Fibroblast of skin of abdomen (primary cell): Measurements from ENCODE around the gene PBOV1.
"Not testable (repeated sequence)": the region's sequence is repeated elsewhere in the genome, so short reads cannot be mapped to it uniquely, and the experiment has no call there.

Experiments used
- DNase-seq: peaks from one replicate; pipeline ENCODE4 v3.0.0-alpha.2; 2013

The PBOV1 gene

GRCh38 chr6:138237463-138237862, 19.2 kb upstream of the PBOV1 start:
- no peak for DNase-seq

DNA sequence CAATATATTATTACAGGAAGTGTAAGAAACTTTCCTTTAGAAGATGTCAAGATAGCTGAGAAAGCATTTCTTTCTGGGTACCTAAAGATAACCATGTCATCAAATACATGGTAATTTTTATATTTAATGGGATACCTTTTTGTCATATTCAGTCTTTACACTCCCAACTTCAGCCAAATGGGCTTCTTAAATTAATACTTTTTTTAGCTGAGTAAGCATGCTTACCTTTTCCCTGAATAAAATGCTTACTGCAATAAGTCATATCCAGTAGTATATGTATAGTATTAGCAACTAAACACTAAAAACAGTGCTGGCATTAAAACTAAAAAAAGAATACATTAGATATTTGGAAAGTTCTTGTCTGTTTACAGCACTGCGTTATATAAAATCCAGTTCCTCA, 17.4 kb upstream of the PBOV1 start:
- no peak for DNase-seq

DNA sequence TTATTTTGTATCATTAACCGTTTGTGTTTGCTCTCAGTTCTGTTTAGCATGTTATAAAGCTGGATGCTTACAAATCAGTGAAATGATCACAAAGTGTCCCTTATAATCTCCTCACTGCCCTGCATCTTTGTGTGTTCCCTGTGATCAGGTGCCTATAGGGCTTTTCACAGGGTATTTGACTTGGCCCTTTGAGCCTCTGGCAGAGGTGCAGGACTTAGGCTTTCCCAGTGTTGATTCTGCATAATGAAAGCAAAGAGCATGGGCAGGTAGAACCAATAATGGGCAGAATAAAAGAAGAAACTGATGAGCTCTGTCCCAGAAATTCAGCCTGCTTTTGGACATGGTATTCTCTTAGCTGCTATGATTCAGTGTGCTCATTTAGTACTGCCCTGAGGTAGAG, 16.9 kb upstream of the PBOV1 start:
- DNase-seq: no peak

DNA sequence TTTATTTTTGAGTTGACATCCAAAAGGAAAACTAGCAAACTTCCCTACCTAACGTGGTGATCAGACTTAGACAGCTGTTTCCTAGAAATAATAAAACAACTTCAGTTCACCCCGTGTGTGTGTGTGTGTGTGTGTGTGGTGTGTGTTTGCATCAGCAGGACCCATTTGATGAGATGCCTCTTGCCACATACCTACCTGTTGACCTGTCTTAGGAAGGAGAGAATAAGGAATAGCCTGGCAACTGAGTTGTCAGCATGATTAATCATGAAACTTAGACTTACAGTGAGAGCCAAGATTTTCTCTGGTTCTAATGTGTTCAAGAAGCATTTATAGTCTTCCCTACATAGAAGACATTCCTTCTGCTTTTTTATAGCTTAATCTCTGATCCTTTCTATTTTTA, 16.1 kb upstream of the PBOV1 start:
- no peak for DNase-seq

DNA sequence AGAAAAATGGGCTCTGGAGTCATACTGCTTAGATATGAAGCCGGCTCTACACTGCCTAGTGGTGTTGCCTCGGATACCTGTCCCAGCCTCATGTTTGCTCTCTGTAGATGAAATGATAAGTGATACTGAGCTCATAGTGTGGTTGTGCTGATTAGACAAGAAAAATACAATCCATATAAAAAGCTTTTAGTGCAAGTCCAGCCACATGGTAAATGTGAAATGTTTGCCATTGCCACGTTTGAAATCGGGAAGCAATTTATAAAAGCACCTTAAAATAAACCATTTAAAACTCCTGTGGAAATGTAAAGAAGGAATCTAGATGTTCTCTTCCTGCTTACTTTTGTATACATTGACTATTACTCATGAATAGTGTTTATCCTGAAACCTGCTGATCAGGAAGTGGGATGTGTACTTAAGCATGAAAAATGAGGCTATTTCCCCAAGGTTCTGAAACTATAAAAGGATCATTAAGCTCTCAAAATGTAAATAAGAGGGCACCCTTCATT, 13.1 kb upstream of the PBOV1 start:
- DNase-seq: no peak

- DNase-seq: no peak
These were observed 12.6 kb upstream of the PBOV1 start for GRCh38 chr6:138230759-138231380.

DNA sequence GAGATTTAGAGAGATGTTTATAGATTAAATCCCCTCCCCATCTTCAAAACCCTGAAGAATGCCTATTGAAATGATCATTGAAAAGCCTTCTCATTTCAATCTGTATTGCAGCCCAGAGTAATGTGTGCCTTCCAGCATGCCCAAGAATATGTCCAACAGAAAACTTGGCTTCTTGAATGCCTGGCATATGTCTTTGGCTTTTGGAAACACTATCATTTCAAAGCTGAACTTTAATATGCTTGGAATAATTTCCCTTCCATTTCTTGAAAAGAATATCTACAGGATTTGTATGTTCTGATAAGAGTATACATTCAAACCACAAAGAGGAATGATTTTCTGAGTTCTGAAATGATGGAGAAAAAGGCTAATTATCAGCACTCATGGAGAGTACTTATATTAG, 11.9 kb upstream of the PBOV1 start:
- DNase-seq: no peak

DNA sequence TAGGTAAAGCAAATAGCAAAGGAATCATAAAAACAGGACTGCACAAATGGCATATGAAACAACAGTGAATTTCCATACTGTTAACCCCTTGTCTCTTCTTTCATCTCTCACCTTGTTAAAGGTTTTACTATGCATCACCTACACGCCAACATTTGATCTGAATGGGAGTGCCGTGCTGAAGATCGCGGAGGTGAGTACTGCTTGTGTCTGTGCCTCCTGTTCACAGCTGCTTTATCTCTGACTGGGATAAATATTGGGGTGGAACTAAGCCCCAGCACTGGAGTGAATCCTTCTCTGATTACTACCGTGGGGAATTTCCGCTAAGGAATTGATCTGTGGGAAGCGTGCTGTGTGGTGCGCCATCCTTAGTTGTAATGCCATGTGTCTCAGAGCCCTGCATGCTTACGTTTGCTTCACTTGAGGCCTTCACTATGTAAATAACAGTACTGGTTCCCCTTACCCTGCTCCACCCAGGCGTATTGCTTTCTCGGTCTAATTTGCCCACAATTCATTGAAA, 11.4 kb upstream of the PBOV1 start:
- no peak for DNase-seq

GRCh38 chr6:138229072-138229471, 10.8 kb upstream of the PBOV1 start:
- no peak for DNase-seq

GRCh38 chr6:138227316-138227781, 9.1 kb upstream of the PBOV1 start:
- no peak for DNase-seq

DNA sequence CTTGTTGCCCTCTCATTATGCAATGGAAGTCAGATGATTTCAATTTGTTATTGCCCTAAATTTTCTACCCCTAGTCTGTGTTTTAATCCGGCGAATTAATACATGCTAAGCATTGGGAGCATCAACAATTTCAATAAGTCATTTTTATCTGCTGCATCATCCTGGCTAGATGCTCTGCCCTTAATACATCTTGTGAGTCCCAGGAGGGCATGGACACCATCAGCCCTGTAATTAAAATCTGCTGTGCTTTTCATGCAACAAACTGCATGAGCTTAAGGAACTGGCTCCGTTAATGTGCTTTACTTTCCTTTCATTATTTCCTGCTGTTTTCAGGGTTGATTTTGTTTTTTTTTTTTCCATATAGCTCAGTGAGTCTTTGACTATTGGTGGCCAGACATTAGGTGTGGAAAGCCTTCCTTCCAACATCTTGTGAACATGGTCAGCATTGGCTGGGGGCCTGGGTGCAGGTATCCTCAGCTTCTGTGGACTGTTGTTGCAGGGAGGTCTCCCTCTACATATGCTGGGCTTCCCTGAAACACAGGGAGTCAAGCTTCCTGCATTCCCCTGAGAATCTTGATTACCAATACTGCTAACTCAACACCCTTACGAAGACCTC, 8.5 kb upstream of the PBOV1 start:
- DNase-seq: peak; percentile 25

GRCh38 chr6:138225953-138226352, 7.7 kb upstream of the PBOV1 start:
- no peak for DNase-seq

DNA sequence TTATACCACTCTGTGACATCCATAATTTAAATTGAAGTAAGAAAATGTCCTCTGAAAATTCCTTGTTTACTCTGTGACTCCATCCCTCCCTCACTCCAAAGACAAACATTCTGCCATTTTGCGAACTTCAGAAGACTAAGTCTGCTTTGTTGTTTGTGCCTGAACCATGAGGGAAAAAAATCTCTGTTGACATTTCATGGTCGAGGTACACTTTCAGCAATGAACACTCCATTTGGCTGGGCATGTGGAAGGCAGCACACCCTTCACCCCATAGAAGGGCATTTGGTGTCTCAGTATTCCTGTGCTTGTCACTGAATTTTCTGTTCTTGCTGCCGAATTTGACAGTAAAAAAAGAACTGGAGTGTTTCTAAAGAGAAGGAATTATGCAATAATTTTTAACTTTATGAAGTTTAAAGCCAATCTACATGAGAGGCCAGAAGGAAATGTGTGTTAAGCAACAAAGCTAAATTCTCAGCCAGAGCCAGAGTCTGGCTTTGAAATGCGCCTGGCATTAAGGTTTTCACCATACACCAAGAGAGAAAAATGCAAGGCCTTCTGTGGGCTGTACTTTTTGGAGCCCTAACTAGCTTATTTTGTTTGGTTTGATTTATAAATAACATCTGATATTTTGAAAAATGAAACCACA, 4.7 kb upstream of the PBOV1 start:
- DNase-seq: no peak

GRCh38 chr6:138219901-138220300, 1.6 kb upstream of the PBOV1 start:
- DNase-seq: no peak

GRCh38 chr6:138219398-138219797, 1.1 kb upstream of the PBOV1 start:
- no peak for DNase-seq

DNA sequence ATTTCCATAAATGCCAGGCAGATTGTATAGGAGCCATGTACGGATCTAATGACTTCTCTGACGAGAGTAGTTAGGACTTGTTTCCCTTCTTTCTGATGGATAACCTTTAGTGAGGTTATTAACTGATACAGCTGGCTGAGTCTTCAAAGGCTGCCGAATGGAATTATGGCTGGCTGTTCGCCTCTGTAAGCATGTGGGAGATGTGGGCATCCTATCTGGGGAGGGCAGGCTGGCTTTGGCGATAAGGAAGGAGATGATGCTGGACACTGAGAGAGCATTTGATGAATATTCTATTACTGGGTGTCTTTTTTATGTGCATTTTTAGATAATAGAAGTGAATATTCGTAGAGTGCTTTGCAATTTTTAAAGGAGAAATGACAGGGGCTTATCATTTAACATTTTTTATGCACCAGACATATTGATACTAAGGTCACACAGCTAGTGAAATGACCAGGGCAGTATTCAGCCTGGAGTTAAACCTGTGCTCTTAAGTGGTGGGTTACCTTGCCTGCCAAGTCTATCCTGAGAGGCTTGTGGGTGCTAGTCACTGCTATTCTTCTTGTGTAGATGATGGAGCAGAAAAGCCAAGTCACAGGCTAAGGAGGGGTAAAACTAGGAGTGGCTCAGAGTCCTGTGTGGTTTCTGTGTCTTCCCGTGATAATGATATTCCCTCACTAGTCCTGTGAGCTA, 3.1 kb downstream of the PBOV1 start:
- DNase-seq: no peak

- not testable (repeated sequence) for DNase-seq
These were observed 5.8 kb downstream of the PBOV1 start for GRCh38 chr6:138212530-138212929.

GRCh38 chr6:138211601-138212000, 6.7 kb downstream of the PBOV1 start:
- DNase-seq: no peak

GRCh38 chr6:138211048-138211581, 7.2 kb downstream of the PBOV1 start:
- no peak for DNase-seq

DNA sequence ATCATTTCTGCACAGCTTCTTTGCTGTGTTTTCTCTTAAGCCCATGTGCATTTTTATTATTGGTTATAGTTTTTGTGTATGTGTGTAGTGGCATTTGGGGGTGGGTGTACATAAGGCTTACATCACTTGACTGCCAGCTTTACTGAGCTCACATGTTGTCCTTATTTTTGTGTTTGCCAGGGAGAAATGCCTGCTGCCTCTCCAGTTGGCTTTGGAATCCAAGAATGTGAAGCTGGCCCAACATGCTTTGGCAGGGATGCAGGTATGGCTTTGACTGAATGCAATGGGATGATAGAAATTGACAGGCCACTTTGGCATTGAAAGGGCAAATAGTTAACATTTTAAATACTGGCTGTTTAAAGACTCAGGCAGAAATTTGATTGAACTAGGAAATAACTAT, 11.4 kb downstream of the PBOV1 start:
- no peak for DNase-seq

DNA sequence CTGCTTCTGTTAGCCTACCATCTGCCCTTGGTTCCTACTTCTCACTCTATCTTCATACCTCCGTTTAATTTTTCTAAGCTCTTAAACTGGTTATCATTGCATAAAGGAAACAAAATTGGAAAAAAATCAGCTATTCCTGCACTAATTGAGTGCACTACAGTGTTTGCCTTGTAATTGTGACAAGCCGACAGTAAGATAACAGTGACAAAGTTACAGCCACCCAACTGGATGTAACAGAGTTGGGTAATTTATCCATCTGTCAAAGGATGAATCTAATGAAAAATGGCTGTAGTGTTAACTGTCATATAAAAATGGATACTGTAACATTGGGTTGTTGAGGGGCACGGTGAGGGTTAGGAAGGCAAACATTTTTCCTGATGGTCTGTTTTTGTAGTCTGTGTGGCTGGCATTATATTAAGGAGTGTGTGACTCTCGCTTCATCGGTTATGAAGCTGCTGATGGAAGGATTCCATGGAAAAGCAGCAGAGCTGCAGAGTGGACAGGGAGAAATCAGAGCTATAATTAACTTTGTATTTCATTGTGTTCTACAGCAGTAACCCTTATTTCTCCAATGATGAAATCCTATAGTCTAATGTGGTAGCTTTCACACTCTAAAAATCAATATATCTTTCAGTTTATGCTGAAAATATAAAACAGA, 12.7 kb downstream of the PBOV1 start:
- DNase-seq: no peak

- DNase-seq: no peak
These were observed 13.4 kb downstream of the PBOV1 start for GRCh38 chr6:138204792-138205384.
